Measurements from ENCODE around the gene MYOZ3.

- TF ChIP-seq CTCF (IDR thresholded peaks at IDR 0.05; ENCODE audit: borderline replicate concordance, extremely low read depth, low read length, poor library complexity, severe bottlenecking) = no peak
- TF ChIP-seq EZH2 (IDR thresholded peaks at IDR 0.05; ENCODE audit: borderline replicate concordance, low read depth, low read length, severe bottlenecking) = no peak
These were observed 35.0 kb upstream of the MYOZ3 start for GRCh38 chr5:150625831-150626746.

Data from DND-41 (cell line).